ENCODE data around the gene PIK3AP1.

Gene PIK3AP1

GRCh38 chr10:96714746-96715255 lies 5.5 kb downstream of the PIK3AP1 start:
- H3K9me3 ChIP-seq (ENCODE audit: insufficient read depth, low read depth, low read length): no peaks in the 10 kb centered on the region
- peaks cover 48% of the 10 kb centered on the region for H3K4me1 ChIP-seq (ENCODE audit: insufficient read depth, low read length, poor library complexity, severe bottlenecking)
- H2AFZ ChIP-seq (ENCODE audit: low read length): no peak overlapping the region
- H3F3A ChIP-seq (ENCODE audit: low read depth): no peaks in the 10 kb centered on the region
- no peaks in the 10 kb centered on the region for H3K9me2 ChIP-seq (replicated peaks; ENCODE audit: low read depth, low read length)
- peaks cover 80% of the 10 kb centered on the region for H3K79me2 ChIP-seq (ENCODE audit: insufficient read depth, low read length)
- H3K27me3 ChIP-seq (ENCODE audit: insufficient read depth, low read length, poor library complexity, severe bottlenecking): no peaks in the 10 kb centered on the region
- no peak overlapping the region for H3K4me3 ChIP-seq (ENCODE audit: low read length, poor library complexity, severe bottlenecking)
- peaks cover 29% of the 10 kb centered on the region for H4K20me1 ChIP-seq (ENCODE audit: insufficient read depth, low read length, poor library complexity, severe bottlenecking)
- H3K36me3 ChIP-seq (ENCODE audit: insufficient read depth, low read length): no peaks in the 10 kb centered on the region
- no peak overlapping the region for H3K9ac ChIP-seq (ENCODE audit: low read depth, low read length, poor library complexity, severe bottlenecking)
- H3K4me2 ChIP-seq (ENCODE audit: low read depth, low read length, poor library complexity, severe bottlenecking): peak overlapping the region; percentile 39
- TF ChIP-seq, protein P1, sequence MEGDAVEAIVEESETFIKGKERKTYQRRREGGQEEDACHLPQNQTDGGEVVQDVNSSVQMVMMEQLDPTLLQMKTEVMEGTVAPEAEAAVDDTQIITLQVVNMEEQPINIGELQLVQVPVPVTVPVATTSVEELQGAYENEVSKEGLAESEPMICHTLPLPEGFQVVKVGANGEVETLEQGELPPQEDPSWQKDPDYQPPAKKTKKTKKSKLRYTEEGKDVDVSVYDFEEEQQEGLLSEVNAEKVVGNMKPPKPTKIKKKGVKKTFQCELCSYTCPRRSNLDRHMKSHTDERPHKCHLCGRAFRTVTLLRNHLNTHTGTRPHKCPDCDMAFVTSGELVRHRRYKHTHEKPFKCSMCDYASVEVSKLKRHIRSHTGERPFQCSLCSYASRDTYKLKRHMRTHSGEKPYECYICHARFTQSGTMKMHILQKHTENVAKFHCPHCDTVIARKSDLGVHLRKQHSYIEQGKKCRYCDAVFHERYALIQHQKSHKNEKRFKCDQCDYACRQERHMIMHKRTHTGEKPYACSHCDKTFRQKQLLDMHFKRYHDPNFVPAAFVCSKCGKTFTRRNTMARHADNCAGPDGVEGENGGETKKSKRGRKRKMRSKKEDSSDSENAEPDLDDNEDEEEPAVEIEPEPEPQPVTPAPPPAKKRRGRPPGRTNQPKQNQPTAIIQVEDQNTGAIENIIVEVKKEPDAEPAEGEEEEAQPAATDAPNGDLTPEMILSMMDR (conservative IDR thresholded peaks at IDR 0.05; ENCODE audit: low read length): no peak
- no peak for TF ChIP-seq EZH2phosphoT487 (IDR thresholded peaks at IDR 0.05; ENCODE audit: borderline replicate concordance)

GRCh38 chr10:96714031-96714590 lies 6.2 kb downstream of the PIK3AP1 start:
- TF ChIP-seq, protein P1 (conservative IDR thresholded peaks at IDR 0.05; ENCODE audit: low read length): no peak
- TF ChIP-seq EZH2phosphoT487 (IDR thresholded peaks at IDR 0.05; ENCODE audit: borderline replicate concordance): no peak
- H4K20me1 ChIP-seq (ENCODE audit: insufficient read depth, low read length, poor library complexity, severe bottlenecking): peaks cover 23% of the 10 kb centered on the region
- H3K9me2 ChIP-seq (replicated peaks; ENCODE audit: low read depth, low read length): no peaks in the 10 kb centered on the region
- peaks cover 77% of the 10 kb centered on the region for H3K79me2 ChIP-seq (ENCODE audit: insufficient read depth, low read length)
- peaks cover 6% of the 10 kb centered on the region; the same call in 1 of the 2 replicates for H3K36me3 ChIP-seq (ENCODE audit: insufficient read depth, low read length)
- H3K9me3 ChIP-seq (ENCODE audit: insufficient read depth, low read depth, low read length): no peaks in the 10 kb centered on the region
- H2AFZ ChIP-seq (ENCODE audit: low read length): no peak overlapping the region
- peak overlapping the region; percentile 39 for H3K4me2 ChIP-seq (ENCODE audit: low read depth, low read length, poor library complexity, severe bottlenecking)
- no peaks in the 10 kb centered on the region for H3F3A ChIP-seq (ENCODE audit: low read depth)
- H3K4me3 ChIP-seq (ENCODE audit: low read length, poor library complexity, severe bottlenecking): no peak overlapping the region
- no peak overlapping the region for H3K9ac ChIP-seq (ENCODE audit: low read depth, low read length, poor library complexity, severe bottlenecking)
- H3K4me1 ChIP-seq (ENCODE audit: insufficient read depth, low read length, poor library complexity, severe bottlenecking): peaks cover 43% of the 10 kb centered on the region
- H3K27me3 ChIP-seq (ENCODE audit: insufficient read depth, low read length, poor library complexity, severe bottlenecking): no peaks in the 10 kb centered on the region

GRCh38 chr10:96712662-96713271 lies 7.5 kb downstream of the PIK3AP1 start:
- peaks cover 17% of the 10 kb centered on the region for H4K20me1 ChIP-seq (ENCODE audit: insufficient read depth, low read length, poor library complexity, severe bottlenecking)
- peak overlapping the region; percentile 1 for H3K4me2 ChIP-seq (ENCODE audit: low read depth, low read length, poor library complexity, severe bottlenecking)
- peaks cover 17% of the 10 kb centered on the region; the same call in 1 of the 2 replicates for H3K36me3 ChIP-seq (ENCODE audit: insufficient read depth, low read length)
- H3K4me1 ChIP-seq (ENCODE audit: insufficient read depth, low read length, poor library complexity, severe bottlenecking): peaks cover 30% of the 10 kb centered on the region
- no peaks in the 10 kb centered on the region for H3K9me3 ChIP-seq (ENCODE audit: insufficient read depth, low read depth, low read length)
- no peaks in the 10 kb centered on the region for H3K9me2 ChIP-seq (replicated peaks; ENCODE audit: low read depth, low read length)
- TF ChIP-seq EZH2phosphoT487 (IDR thresholded peaks at IDR 0.05; ENCODE audit: borderline replicate concordance): no peak
- TF ChIP-seq, protein P1 (conservative IDR thresholded peaks at IDR 0.05; ENCODE audit: low read length): no peak
- no peak overlapping the region for H3K4me3 ChIP-seq (ENCODE audit: low read length, poor library complexity, severe bottlenecking)
- peaks cover 64% of the 10 kb centered on the region for H3K79me2 ChIP-seq (ENCODE audit: insufficient read depth, low read length)
- H3K27me3 ChIP-seq (ENCODE audit: insufficient read depth, low read length, poor library complexity, severe bottlenecking): no peaks in the 10 kb centered on the region
- H2AFZ ChIP-seq (ENCODE audit: low read length): no peak overlapping the region
- H3K9ac ChIP-seq (ENCODE audit: low read depth, low read length, poor library complexity, severe bottlenecking): no peak overlapping the region
- H3F3A ChIP-seq (ENCODE audit: low read depth): no peaks in the 10 kb centered on the region

Data from Loucy (cell line).